Daoy (cell line): ENCODE data around the gene CCDC197. TPM values are rescaled to one million over a fixed set of nuclear protein-coding genes. Genes with fewer than 3 reads are reported as not detected.

ENCODE experiments used
- DNase-seq: peaks from one replicate; pipeline ENCODE4 v3.0.0-alpha.2; 2015; ENCODE audit warnings: low read depth
- total RNA-seq: library from RNA; depleted of rRNA; stranded (reverse); fragments of >200 nt; shearing (Covaris generic); gene quantifications from 2 replicates; pipeline ENCODE4 v1.2.3, GENCODE V29; 2014

CCDC197 gene
- total RNA-seq, 1 experiment from 2014 or later, result not detected

DNA sequence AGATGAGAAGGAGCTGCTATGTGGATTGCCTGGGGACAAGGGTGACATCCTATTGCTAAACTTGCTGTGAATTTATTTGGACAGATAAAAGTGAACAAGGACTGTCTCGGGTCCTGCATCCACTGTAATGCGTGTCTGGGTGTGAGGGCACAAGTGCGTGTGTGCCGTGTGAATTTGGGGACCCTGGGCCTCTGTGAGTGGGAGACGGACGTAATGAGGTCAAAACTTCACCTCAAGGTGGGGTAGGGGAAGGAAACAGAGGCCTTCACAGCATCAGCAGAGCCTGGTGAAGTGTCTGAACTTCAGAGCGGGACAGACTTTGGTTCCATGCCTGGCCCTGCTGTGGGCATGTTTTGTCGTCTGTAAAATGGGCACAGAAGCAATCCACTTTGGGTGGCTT, 35.5 kb upstream of the CCDC197 start:
- no peak for DNase-seq

DNA sequence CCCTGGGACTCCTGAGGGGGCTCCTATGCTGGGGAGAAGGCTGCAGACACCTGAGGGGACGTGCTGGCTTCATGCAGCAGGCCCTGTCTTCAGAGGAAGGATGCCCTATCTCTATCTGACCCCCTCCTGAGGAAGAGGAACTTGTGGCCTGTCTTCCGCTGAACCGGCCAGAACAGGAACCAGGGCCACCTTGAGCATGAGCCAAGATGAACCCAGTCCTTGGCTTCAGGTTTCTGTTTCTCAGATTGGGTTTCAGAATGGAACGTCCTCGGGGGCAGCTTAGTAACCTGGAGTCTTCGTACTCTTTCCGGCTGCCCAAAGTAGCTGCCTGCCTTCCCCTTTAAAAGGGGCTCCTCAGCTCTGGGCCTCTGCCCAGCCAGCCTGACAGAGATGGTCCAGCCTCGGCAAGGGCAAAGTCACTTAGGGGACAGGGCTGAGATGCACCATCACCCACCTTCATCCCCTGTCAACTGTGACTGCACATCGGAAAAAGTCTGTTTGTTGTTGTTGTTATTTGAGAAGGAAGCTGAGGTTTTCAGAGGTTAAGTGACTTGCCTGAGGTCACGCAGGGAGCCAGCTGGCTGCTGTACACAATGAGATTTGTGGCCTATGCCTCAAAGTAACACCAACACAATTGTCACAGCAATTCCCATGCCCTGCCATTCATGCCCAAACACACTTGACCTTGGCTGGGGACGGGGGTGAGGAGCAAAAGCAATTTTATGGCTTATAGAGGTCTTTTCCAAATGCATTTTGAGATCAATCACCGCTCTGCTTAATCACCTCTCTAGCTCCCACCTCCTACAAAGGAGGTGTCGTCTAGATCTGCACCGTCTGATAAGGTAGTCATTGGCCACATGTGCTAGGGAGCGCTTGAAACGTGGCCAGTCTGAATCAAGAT, 34.1 kb upstream of the CCDC197 start:
- peak; percentile 67 for DNase-seq

DNA sequence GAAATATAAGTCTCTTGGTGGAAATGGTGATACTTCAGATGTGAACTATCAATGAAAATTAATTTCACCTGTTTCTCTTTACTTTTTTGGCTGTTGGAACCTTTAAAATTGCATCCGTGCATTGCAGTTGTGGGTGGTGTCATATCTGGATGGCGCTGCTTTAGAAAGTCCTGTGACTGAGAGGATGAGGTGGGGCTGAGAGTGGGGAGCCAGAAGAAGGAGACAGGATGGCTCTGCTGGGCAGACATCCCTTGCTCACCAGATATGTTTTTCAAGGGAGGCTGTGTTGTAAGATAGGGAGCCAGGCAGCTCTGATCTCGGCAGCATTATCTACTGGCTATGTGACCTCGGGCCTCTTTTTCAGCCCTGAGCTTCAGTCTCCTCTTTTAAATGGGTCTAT, 33.4 kb upstream of the CCDC197 start:
- no peak for DNase-seq

DNA sequence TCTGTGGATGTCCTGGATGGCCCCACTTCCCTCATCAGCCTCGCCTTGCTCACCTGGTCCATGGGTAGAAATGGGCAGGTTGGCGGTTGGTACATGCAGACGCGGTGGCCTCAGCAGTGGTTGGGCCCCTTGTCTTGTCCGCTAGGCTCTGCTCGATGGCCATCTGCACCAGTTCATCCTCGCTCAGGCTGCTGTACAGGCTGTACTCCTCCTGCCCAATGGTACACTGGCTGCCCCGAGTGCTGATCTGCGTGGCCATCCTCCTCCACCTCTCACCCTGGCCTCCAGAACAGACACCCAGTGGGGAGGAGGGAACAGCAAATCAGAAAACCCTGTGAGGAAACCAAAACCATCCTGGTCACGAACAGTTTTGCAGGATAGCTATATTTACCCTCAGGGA, 32.8 kb upstream of the CCDC197 start:
- DNase-seq, result no peak

DNA sequence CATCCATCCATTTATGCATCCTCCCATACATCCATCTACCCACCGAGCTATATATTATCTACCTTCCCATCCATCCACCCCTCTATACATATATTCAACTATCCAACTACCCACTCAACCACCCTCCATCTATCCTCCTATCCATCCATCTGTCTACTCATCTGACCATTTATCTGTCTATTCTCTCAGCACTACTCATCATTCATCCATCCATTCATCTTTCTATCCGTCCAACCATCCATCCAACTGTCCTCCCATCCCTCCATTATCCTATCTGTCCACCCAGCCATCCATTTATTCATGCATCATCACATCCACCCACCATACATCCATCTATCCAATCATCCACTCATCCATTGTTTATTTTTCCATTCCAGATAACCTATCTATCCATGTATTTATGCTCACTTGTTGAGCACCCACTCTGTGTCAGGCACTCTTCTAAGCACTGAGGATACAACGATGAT, 32.2 kb upstream of the CCDC197 start:
- DNase-seq, result no peak

DNA sequence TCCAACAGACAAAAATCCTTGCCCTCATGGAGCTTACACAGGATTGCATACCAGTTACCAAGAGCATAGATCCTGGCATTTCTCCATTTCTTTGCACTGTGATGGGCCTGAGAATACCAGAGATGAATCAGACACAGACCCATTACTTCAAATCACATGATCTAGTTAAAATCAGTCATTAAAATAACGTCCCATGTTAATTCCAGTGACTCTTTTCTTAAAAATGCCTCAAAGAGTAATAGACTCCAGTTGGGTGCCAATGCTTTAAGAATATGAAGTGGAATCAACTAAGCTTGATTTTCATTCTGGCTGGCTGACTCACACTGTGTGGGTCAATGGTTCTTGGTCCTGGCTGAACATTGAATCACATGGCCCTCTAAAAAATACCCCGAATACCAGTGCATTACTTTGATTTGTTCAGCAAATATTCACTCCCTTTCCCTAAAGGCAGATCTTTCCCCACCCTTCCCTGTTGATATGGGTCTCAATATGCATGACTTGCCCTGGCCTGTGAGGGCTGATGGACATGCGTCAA, 31.7 kb upstream of the CCDC197 start:
- DNase-seq, result peak; percentile 67

DNA sequence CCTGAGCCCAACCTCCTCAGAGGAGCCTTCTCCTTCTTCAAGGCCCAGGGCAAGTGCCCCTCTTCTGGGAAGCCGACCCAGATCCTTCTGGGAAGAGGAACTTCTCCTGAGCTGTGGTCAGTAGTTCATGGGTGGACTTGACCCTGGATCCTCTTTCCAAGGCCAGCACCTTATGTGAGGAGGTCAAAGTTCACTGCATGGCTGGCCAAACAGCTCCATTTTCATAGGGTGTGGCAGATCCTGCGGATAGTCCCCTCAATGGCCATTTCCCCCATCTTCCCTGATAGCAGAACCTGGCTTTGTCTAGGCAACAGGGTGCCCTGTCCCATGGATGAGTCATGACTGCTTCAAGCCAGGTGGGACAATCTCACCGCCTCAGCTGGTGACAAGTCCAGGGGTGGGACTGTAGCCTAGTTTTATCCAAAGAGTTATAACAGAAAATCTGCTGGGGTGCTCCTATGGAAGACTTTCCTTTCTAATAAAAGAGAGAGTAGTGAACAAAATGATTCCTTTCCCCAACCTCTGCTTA, 31.1 kb upstream of the CCDC197 start:
- no peak for DNase-seq

DNA sequence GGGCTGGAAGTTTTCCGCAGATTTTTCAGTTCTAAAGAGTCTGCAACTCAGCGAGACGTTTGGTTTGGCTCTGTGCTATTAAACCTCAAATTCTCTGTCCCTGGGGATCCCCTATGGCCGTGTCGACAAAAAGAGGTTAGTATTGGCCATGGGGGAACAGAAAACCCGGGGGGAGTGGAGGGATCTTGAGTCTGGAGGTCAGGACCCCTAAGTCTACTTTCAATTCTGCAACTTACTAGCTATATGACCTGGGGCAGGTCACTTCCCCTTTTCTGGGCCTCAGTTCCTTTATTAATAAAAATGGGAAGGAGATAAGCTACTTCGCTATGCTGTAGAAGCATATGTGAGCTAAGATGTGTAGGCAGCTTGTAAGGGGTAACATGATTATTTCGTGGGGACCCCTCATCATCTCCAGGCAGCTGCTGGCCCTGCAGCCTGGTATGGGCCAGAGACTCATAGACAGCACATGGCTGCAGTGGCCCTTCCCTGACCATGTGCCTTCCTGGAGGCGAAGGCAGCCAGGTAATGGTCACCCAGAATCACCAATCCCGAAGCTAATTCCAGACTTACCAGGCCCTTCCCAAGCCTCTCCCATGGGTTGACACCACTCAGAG, 29.4 kb upstream of the CCDC197 start:
- DNase-seq, result no peak

DNA sequence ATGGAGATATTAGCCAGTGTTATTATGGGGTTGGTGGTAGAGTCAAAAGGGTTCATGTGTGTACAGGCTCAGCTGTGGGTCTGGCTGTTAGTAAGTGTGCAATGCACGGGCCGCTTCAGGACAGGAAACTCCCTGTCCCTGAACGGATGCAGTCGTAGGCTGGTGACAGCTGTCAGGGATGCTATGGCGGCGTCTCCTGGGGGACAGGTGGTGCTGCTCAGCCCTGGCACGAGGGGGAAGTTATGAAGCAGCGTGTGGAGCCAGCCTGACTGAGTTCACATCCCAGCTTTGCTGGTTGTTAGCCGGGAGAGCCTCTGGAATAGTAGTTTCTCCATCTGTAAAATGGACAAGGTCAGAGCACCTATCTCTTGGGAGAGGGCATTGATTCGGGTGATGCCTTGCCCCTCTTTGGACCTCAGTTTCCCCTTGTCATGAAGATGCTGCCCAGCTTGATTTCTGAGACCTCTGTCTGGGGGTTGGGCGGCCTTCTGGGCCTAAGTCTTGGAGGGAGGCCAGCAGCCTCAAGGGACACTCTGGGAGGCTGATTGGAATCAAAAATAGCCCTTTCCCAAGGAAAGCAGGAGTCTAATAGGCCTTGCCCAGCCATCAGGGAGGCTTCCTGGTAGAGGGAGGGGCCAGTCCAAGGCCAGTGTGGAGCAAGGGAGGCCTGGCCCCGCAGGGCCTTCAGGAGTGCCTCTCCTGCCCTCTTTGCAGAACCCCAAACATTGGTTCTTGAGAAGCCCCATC, 27.8 kb upstream of the CCDC197 start:
- DNase-seq, result no peak

DNA sequence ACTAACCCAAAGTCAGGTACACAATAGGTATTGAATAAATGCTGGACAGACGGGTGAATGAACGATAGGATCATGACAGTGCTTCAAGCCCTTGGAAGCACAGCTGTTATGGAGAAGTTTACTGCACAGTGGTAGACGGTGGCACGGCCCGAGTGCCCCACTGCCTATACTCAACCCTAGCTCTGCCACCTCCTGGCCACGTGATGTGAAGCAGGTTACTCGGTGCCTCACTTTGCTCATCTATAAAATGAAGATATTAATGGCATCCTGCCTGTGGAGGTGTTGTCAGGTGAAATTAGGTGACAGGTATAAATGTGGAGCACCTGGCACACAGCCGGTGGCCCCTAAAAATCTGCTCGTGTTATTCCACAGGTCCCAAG, 26.5 kb upstream of the CCDC197 start:
- peak; percentile 51 for DNase-seq

DNA sequence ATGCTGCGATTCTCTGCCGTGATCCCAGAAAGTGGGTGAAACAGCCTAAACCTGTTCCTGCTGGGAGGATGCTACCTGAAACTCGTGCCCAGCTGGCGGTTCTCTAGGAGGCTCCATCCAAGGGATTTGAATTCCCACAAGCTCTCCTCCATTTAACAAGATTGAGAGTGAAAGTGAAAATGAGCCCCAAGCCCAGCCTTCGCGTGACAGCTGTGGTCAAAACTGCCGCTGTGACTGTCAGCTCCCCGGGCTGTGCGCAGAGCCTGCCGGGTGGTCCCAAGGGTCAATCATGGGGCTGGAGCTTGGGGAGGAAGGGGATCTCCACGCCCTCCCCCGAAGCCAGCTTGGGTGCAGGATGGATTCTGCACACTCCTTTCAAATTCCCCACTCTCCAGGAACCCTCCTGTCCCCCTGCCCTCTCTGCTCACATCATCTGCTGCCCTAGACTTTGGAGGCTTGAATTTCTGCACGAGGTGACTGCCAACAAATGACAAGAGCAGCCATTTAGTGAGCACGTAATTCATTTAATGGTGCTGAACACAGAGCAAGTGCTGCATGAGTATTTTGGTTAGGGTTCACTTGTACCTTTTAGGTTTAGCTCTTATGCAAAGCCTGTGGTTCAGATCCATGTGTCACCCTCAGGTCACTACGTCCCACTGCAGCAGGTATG, 26.0 kb upstream of the CCDC197 start:
- peak; percentile 72 for DNase-seq

DNA sequence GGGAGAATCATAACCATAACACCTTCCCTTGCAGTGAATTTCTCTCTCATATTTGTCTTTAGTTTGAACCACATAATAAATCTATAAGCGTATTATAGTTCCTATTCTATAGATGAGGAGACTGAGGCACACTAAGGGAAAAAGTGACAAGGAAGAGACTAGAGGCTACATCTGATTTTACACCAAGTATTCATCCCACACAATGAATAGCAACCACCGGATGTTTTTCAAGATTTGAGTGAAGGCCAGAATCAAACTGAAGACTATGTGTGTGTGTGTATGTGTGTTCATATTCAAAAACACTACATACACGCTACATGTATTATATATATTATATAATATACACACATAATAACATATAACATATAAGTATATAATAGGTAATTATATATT, 25.5 kb upstream of the CCDC197 start:
- no peak for DNase-seq

DNA sequence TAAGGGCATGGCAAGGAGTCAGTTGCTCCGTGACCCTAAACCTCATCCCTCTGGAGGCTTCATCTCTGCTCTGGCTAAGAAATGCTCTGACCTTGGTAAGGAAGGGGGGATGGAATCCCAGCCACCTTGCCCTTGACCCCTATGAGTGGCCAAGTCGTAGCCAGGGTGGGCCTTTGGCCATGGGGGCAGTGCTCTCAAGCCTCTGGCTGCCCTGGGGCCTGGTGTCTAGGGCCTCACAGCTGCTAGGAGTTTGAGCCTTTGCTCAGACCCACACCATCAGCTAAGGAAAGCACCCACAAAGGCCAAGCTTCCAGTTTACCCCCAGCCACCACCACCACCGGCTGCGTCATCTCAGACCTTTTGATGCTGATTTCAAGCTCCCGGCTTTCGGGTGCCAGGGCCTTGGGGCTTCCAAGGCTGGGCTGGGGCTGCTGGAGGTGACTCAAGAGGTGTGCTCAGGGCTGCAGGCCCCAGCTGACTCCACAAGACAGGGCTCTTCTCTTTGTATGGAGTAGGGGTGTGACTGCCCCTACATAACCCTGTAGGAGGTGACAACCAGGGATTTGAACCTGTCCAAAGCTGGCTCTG, 24.4 kb upstream of the CCDC197 start:
- DNase-seq, result no peak

DNA sequence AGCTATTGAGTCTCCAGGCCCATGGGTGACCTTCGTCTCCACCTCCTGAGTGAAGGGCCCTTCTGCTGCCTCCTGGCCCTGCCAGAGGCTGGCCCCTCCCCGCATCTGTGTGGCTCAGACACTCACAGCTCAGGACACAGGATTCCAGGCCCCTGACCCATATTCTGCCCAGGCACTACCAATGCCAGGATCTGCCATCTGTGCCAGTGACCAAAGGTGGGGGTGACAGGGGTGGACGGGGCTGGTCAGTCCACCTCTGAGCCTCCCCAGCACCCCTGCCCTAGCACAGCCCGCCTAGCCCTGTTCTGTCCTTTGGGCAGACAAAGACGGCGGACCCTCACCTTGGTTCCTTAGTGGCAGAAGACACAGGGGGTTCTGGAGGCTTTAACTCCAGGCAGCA, 23.5 kb upstream of the CCDC197 start:
- no peak for DNase-seq

DNA sequence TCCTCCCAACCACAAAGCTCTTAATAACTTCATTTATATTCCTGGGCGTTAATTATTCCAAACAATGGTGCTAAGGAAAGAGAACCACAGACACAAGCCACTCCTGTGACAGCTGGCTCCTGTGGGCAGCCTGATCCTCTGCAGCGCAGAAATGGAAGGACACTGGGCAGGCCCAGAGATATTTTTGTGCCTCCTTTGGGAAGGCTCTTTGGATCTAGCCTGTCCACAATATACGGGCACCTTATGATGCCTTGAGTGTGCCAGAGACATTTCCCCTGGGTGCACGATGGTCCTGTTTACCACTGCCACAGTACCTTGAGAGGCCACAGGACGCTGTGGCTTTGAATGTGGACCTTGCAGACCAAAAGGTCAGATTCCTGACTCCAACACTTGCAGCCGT, 22.8 kb upstream of the CCDC197 start:
- DNase-seq, result no peak

DNA sequence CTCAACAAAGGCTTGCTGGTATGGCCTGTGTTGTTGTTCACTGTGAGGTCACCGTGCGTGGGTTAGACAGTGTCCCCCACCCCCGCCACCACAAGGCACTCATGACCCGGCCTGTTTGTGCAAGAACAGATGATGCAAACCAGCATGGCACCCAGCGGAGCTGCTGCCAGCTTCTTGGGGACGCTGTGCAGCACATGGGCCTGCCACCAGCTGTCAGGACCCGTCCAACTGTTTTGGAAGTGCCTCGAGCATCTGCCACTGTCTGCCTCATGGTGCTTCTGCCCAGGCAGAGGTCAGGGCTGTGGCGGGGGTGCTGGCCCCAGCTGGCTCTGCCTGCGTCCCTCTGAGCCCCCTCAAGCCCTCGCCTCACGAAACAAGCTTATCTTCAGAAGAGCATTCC, 22.3 kb upstream of the CCDC197 start:
- DNase-seq, result no peak

DNA sequence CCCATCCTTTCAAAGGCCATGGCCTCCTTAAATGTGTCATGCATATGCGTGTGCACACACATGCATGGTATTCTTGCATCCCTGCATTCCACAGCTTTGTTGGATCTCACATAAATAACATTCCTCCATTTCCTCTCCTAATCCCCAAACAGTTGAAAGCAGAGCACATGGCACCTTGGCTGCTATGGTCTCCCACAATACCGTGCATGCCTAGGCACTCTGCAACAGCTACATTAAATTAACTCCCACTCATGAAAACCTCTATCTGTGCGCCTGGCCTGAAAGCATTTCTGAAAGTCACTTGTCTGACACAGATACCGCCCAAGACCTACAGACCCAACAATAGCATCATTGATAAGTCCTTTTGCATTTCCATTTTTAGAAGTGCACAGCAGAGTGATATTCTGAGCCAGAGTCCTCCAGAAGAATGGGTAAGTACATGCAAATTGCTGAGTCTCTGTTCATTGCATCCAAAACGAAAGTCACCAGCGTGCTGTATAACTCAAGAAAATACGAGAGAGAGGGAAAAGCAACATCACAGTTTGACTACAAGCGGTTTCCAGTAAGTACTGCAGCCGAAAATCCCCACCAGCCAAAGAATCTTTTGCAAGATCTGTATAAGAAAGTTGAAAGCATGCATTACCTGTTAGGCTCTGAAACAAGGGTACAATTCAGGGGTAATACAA, 21.2 kb upstream of the CCDC197 start:
- no peak for DNase-seq

DNA sequence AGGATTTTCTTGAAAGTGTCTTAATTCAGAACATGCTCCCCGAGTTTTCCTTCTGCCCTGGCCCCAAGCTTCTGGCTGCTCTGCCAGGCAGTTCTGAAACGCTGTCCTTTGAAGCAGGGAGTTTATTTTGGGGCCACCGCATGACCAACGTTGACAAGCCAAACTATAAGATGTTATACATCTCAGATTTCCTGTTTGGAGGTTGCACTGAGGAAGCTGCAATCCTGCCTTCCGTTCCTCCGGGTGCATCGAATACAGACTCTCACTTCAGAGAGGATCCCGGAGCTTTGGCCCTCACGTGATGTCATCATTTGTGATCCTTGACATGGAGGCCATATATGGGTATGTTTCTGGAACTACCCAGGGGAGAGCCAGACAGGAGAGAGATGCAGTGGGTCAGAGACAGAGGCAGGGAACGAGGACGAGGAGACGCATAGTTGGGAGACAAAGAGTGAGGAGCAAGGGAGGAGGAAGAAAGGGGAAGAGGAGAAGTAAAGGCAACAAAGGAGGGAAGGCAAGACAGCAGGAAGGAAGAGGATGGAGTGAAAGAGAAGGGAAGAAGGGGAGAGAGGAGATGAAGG, 20.5 kb upstream of the CCDC197 start, which contains the start of gene ASB2:
TSS of gene ASB2 (minus strand) at position 94 of the 581 bp plus-strand sequence. CDS start 12,031 bp downstream, outside the sequence.
- DNase-seq, result no peak

DNA sequence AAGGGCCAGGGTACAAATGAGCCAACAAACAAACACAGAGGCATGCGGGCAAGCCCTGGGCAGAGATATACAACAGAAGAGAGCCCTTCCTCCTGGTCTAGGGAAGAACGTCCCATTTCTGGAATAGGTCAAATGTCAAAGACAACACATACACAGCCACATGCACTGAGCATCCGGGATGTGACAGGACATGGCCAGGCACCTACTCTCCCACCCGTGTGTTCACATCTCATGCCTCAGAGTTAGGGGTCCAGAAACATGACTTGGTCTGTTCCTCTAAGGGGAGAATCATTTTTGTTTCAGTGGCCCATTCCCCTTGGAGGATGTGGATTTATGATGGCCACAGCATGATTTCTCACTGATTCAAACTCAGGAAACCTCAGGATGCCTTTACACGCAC, 19.9 kb upstream of the CCDC197 start:
- no peak for DNase-seq
